Endodermal cell (in vitro differentiated cells): ENCODE measurements around the gene CCDC68. TPM values are rescaled to one million over a fixed set of nuclear protein-coding genes. Genes with fewer than 3 reads are reported as not detected.

Experiments used
- DNase-seq: peaks from one replicate; pipeline ENCODE4 v3.0.0-alpha.2; 2017
- H3K27ac ChIP-seq: 2 replicates; pipeline ENCODE4 v1.5.1; 2013; ENCODE audit warnings: mild to moderate bottlenecking, low read depth, low read length, moderate library complexity
- H3K27me3 ChIP-seq: 2 replicates; pipeline ENCODE4 v1.6.1; 2013; ENCODE audit warnings: mild to moderate bottlenecking, low read length, moderate library complexity; ENCODE audit not compliant: insufficient read depth, control insufficient read depth, poor library complexity, severe bottlenecking
- H3K36me3 ChIP-seq: 2 replicates; pipeline ENCODE4 v1.7.0; 2013; ENCODE audit warnings: mild to moderate bottlenecking, low read length, moderate library complexity; ENCODE audit not compliant: control insufficient read depth, insufficient read depth
- H3K4me1 ChIP-seq: one replicate; pipeline ENCODE4 v1.7.0; 2013; ENCODE audit warnings: low read length; ENCODE audit not compliant: control insufficient read depth, insufficient read depth
- H3K4me3 ChIP-seq: 2 replicates; pipeline ENCODE4 v1.5.1; 2013; ENCODE audit warnings: mild to moderate bottlenecking, low read length, moderate library complexity
- H3K9ac ChIP-seq: 2 replicates; pipeline ENCODE4 v1.6.1; 2013; ENCODE audit warnings: mild to moderate bottlenecking, low read length, moderate library complexity; ENCODE audit not compliant: poor library complexity, severe bottlenecking; ENCODE audit errors: extremely low read depth
- H3K9me3 ChIP-seq: 2 replicates; pipeline ENCODE4 v1.6.1; 2013; ENCODE audit warnings: mild to moderate bottlenecking, low read length, moderate library complexity; ENCODE audit not compliant: control insufficient read depth
- H3K27ac Mint-ChIP-seq: 2 replicates; pipeline ENCODE4 v1.8.0; 2020; ENCODE audit warnings: mixed read lengths
- H3K27me3 Mint-ChIP-seq: 2 replicates; pipeline ENCODE4 v1.8.0; 2021; ENCODE audit warnings: mild to moderate bottlenecking, mixed read lengths; ENCODE audit not compliant: insufficient read depth
- H3K36me3 Mint-ChIP-seq: 2 replicates; pipeline ENCODE4 v1.8.0; 2020; ENCODE audit warnings: low read depth, mixed read lengths
- H3K4me1 Mint-ChIP-seq: 2 replicates; pipeline ENCODE4 v1.8.0; 2020; ENCODE audit warnings: mixed read lengths
- H3K4me3 Mint-ChIP-seq: 2 replicates; pipeline ENCODE4 v1.8.0; 2020; ENCODE audit warnings: mild to moderate bottlenecking, moderate library complexity, mixed read lengths
- H3K9me3 Mint-ChIP-seq: 2 replicates; pipeline ENCODE4 v1.8.0; 2020; ENCODE audit warnings: mild to moderate bottlenecking, mixed read lengths
- WGBS, 2 experiments: methylation state at CpG; one replicate each; pipeline versions ENCODE4 v1.1.5 to v1.1.7; 2013; ENCODE audit warnings: missing lambda C conversion rate in 2 of 2, mixed read lengths in 1 of 2; ENCODE audit not compliant: insufficient coverage in 1 of 2, insufficient read length in 1 of 2; 5-methylcytosine and 5-hydroxymethylcytosine counted together
- total RNA-seq, 2 donors: library from RNA; stranded (reverse); fragmentation: NEBNext Ultra II Directional in 1 of 2; extraction: Animal tissue kit (Norgen Biotek cat#: 25700) in 1 of 2; gene quantifications; 2 replicates in 1 of 2; 3 replicates in 1 of 2; pipeline ENCODE4 v1.2.1, GENCODE V29; 2021
- TF ChIP-seq, protein P1 (sequence below): fragments of 200-600 bp; sonication (generic); conservative IDR thresholded peaks from 2 replicates; pipeline ENCODE4 v1.5.0; 2021; ENCODE audit warnings: antibody characterized with exemption, mild to moderate bottlenecking

The CCDC68 gene
- total RNA-seq, 2 donors from 2014 or later: 0.53 to 0.80 TPM

DNA sequence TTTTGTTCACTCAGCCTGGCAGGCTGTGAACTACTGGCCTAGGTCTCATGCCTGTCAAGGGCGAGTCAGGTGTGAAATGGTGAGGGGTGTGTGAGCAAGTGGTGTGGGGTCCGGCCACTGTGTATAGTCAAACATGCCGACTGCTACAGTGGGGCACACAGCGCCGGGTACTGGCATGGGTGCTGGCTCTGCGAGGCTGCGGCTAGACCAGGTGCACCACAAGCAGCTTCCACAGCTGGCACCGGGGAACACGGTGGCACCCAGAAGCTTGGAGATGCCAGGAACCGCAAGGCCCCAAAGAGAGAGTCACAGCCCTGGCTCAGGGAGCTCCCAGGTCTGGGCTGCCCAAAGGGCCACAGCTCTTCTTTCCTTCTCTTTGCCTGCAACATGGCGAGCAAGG is 49.7 kb downstream of the CCDC68 start:
- H3K27ac Mint-ChIP-seq: no peak overlapping the region
- peaks cover 7% of the 10 kb centered on the region for H3K9me3 Mint-ChIP-seq
- Histone ChIP-seq H3K9ac (no peak overlapping the region), H3K9me3 (no peaks in the 10 kb centered on the region), H3K4me3 (no peak overlapping the region), H3K36me3 (no peaks in the 10 kb centered on the region), H3K4me1 (no peaks in the 10 kb centered on the region), H3K27ac (no peak overlapping the region), H3K27me3 (no peaks in the 10 kb centered on the region)
- peaks cover 5% of the 10 kb centered on the region for H3K4me1 Mint-ChIP-seq
- no peak overlapping the region for H3K4me3 Mint-ChIP-seq
- no peak for DNase-seq
- TF ChIP-seq, protein P1, sequence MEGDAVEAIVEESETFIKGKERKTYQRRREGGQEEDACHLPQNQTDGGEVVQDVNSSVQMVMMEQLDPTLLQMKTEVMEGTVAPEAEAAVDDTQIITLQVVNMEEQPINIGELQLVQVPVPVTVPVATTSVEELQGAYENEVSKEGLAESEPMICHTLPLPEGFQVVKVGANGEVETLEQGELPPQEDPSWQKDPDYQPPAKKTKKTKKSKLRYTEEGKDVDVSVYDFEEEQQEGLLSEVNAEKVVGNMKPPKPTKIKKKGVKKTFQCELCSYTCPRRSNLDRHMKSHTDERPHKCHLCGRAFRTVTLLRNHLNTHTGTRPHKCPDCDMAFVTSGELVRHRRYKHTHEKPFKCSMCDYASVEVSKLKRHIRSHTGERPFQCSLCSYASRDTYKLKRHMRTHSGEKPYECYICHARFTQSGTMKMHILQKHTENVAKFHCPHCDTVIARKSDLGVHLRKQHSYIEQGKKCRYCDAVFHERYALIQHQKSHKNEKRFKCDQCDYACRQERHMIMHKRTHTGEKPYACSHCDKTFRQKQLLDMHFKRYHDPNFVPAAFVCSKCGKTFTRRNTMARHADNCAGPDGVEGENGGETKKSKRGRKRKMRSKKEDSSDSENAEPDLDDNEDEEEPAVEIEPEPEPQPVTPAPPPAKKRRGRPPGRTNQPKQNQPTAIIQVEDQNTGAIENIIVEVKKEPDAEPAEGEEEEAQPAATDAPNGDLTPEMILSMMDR: no peak
- 83 to 86% methylated on average over 8 to 11 of the region's 11 CpGs for WGBS, 2 experiments
- no peaks in the 10 kb centered on the region for H3K36me3 Mint-ChIP-seq
- H3K27me3 Mint-ChIP-seq: no peaks in the 10 kb centered on the region

DNA sequence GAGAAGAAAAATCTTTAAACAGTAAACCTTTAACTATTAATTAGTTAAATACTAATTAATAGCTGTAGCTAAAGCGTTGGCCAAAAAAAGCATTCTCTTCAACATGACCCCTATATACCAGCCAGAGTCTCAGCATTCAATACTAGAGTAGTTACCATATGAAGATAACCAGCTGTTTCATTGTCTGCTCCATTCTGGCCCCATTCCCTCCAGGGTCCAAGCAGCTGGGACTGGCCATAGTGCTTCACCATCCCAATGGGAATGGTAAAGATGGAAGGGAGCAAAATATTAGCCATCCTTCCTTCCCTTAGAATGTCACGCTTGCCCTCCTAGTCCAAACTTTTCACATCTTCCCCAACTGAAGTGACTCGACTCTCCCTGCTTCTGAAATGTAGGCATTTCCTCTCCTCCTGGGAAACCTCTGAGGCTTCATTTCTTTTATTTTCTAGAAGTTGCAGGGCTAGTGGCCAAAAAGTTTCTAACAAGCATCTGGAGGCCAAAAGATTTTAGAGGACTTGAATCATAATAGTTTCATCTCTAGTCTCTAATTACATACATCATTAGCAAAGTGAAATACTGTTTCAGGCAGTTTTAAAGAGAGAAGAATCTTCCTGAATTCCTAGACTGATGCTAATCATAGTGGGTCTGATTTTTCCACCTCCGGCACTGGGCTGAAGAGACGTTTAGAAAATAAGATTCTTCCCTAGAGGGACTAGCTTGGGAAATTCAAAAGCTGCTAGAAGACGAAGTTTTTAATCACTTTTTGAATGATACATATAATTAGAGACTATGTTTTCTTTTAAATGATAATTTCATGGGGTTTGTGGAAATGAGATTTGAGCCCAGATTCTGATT is 52.7 kb downstream of the CCDC68 start:
- Mint-ChIP-seq H3K36me3 (no peaks in the 10 kb centered on the region), H3K27me3 (no peaks in the 10 kb centered on the region), H3K9me3 (peaks cover 7% of the 10 kb centered on the region), H3K4me1 (no peaks in the 10 kb centered on the region), H3K4me3 (no peak overlapping the region), H3K27ac (no peak overlapping the region)
- Histone ChIP-seq H3K27ac (no peak overlapping the region), H3K4me1 (no peaks in the 10 kb centered on the region), H3K27me3 (no peaks in the 10 kb centered on the region), H3K36me3 (no peaks in the 10 kb centered on the region), H3K4me3 (no peak overlapping the region), H3K9ac (no peak overlapping the region), H3K9me3 (no peaks in the 10 kb centered on the region)
- no peak for DNase-seq
- 86% methylated on average over 5 of the region's 6 CpGs; no CpG with 5 or more reads in 1 of the 2 experiments for WGBS, 2 experiments
- TF ChIP-seq, protein P1: no peak

DNA sequence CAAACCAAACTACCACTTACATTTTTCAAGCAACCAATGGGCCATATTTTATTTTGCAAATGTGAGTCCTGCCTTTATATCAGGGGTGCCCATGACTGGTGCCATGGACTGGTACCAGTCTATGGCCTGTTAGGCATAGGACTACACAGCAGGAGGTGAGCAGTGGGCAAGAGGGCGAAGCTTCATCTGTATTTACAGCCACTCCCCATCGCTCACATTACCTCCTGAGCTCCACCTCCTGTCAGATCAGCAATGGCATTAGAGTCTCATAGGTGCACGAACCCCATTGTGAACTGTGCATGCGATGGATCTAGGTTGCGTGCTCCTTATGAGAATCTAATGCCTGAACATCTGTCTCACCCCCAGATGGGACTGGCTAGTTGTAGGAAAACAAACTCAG is 53.6 kb downstream of the CCDC68 start:
- Mint-ChIP-seq H3K4me1 (no peaks in the 10 kb centered on the region), H3K27me3 (no peaks in the 10 kb centered on the region), H3K36me3 (no peaks in the 10 kb centered on the region), H3K9me3 (peaks cover 3% of the 10 kb centered on the region), H3K27ac (no peak overlapping the region), H3K4me3 (no peak overlapping the region)
- no peaks in the 10 kb centered on the region for H3K9me3 ChIP-seq
- TF ChIP-seq, protein P1: no peak
- no peak overlapping the region for H3K27ac ChIP-seq
- no peak overlapping the region for H3K4me3 ChIP-seq
- no peaks in the 10 kb centered on the region for H3K27me3 ChIP-seq
- DNase-seq: no peak
- WGBS, 2 experiments: 61 to 75% methylated on average over 3 to 5 of the region's 5 CpGs
- no peaks in the 10 kb centered on the region for H3K36me3 ChIP-seq
- no peak overlapping the region for H3K9ac ChIP-seq
- H3K4me1 ChIP-seq: no peaks in the 10 kb centered on the region
